ENCODE results near the gene MEDAG. TPM values are rescaled to one million over a fixed set of nuclear protein-coding genes. Genes with fewer than 3 reads are reported as not detected.

Gene MEDAG
- total RNA-seq, 2 experiments from 2014 or later, result not detected

DNA sequence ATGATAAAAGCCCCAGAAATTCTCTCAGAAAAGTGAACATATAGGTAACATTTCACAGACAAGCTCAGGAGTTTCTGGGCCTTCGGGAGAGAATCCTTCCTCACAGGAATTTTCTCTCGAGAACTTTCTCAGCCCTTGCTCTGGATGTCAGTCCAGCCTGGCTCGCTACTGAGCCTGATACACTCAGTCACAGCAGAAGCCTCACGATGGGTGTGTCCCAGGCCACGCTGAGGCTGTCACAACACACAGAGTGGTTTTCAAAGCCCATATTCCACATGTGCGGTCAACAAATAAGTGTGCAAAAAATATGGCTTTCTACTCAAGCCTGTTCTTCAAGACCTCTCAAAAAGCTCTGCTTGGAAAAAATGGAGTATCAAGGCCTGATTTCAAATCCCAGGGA, 31.5 kb upstream of the MEDAG start:
- ATAC-seq (no peak), DNase-seq (no peak)
- H3K4me1 Mint-ChIP-seq (ENCODE audit: low read depth), result no peaks in the 10 kb centered on the region
- H3K27me3 Mint-ChIP-seq (ENCODE audit: low read depth), result peaks cover 20% of the 10 kb centered on the region
- no peak overlapping the region for H3K4me3 Mint-ChIP-seq
- POLR2A ChIA-PET, result no interaction called here
- CTCF ChIA-PET, result interaction anchor here (1.3 kb wide), 1 partner anchor 9 kb away, joined by 4 read pairs; no protein-coding TSS in a partner anchor
- no peaks in the 10 kb centered on the region for H3K9me3 Mint-ChIP-seq (ENCODE audit: insufficient read depth)
- no peaks in the 10 kb centered on the region for H3K36me3 Mint-ChIP-seq (ENCODE audit: low read depth)
- no peak overlapping the region for H3K27ac Mint-ChIP-seq

DNA sequence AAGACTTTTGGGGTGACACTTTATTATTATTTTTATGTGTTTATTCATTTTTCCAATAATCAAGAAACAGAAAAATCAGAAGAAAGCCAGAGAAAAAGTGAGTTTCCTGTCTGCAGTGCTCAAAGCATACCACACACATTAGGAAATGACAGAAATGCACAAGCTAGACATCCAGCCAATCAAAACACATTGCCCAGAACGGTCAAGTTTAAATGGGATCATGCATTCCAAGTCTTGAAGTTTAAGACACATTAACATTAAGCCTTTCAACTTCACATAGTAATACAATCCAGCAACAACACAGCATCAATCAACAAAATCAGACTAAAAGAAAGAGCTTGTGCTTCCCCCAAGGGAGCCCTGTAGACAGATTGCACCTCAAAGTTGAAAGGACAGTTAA, 28.7 kb upstream of the MEDAG start:
- ChIA-PET CTCF (interaction anchor here (0.9 to 1.2 kb wide), 3 partner anchors 10 to 167 kb away, joined by 3 read pairs; no protein-coding TSS in a partner anchor), POLR2A (no interaction called here)
- H3K27me3 Mint-ChIP-seq (ENCODE audit: low read depth), result peaks cover 34% of the 10 kb centered on the region
- H3K4me1 Mint-ChIP-seq (ENCODE audit: low read depth), result no peaks in the 10 kb centered on the region
- DNase-seq (no peak), ATAC-seq (no peak)
- H3K4me3 Mint-ChIP-seq, result no peak overlapping the region
- H3K27ac Mint-ChIP-seq, result no peak overlapping the region
- no peaks in the 10 kb centered on the region for H3K36me3 Mint-ChIP-seq (ENCODE audit: low read depth)
- no peaks in the 10 kb centered on the region for H3K9me3 Mint-ChIP-seq (ENCODE audit: insufficient read depth)

DNA sequence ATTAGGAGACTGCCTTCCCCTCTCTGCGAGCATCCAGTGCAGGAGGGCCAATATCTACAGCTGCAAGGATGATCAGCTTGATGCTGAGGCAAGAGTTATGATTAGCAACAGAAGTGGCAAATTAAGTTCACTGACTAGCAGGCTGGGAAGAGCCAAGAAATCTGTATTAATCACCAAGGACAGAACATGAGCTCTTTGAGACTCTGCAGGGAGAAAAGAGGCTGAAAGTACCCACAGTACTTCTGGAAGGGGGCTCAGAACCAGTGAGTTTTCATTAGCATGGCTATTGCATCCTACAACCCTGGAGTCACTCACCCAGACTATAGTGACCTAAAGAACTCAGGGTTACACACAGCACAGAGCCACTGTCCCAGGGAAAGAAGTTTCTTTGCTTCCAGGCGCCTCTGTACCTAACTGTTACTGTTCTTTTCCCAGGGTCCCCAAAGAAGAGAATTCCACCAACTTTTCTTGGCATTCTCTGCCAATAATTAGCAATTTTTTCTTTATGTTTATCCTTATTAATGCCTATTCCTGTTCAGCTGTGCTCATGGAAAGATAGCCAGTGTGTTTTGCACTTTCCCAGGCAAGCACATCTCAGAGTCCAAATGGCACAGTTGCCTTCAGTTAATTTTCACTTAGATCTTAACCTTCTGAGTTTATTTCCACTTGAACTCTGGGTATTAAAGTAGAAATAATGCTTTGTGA, 25.8 kb upstream of the MEDAG start:
- Mint-ChIP-seq H3K4me1 (ENCODE audit: low read depth) (peaks cover 10% of the 10 kb centered on the region), H3K4me3 (no peak overlapping the region), H3K9me3 (ENCODE audit: insufficient read depth) (no peaks in the 10 kb centered on the region), H3K27me3 (ENCODE audit: low read depth) (peaks cover 32% of the 10 kb centered on the region), H3K27ac (no peak overlapping the region), H3K36me3 (ENCODE audit: low read depth) (no peaks in the 10 kb centered on the region)
- ChIA-PET CTCF (interaction anchor here (1.1 to 1.7 kb wide), 2 partner anchors 11 to 15 kb away, joined by 3 to 4 read pairs; no protein-coding TSS in a partner anchor), POLR2A (no interaction called here)
- DNase-seq, result no peak
- no peak for ATAC-seq

- ChIA-PET POLR2A (no interaction called here), CTCF (no interaction called here)
- H3K27ac Mint-ChIP-seq, result no peak overlapping the region
- DNase-seq (no peak), ATAC-seq (no peak)
- peaks cover 10% of the 10 kb centered on the region for H3K4me1 Mint-ChIP-seq (ENCODE audit: low read depth)
- peaks cover 27% of the 10 kb centered on the region for H3K27me3 Mint-ChIP-seq (ENCODE audit: low read depth)
- no peaks in the 10 kb centered on the region for H3K9me3 Mint-ChIP-seq (ENCODE audit: insufficient read depth)
- H3K36me3 Mint-ChIP-seq (ENCODE audit: low read depth), result no peaks in the 10 kb centered on the region
- H3K4me3 Mint-ChIP-seq, result no peak overlapping the region
Measured at GRCh38 chr13:30880856-30881155, 25.3 kb upstream of the MEDAG start.

- Mint-ChIP-seq H3K4me3 (no peak overlapping the region), H3K9me3 (ENCODE audit: insufficient read depth) (no peaks in the 10 kb centered on the region), H3K36me3 (ENCODE audit: low read depth) (no peaks in the 10 kb centered on the region), H3K27ac (no peak overlapping the region), H3K27me3 (ENCODE audit: low read depth) (peaks cover 25% of the 10 kb centered on the region), H3K4me1 (ENCODE audit: low read depth) (peaks cover 10% of the 10 kb centered on the region)
- ATAC-seq, result no peak
- no peak for DNase-seq
- POLR2A ChIA-PET, result interaction anchor here (0.6 kb wide), 1 partner anchor 8 kb away, joined by 3 read pairs; no protein-coding TSS in a partner anchor
- CTCF ChIA-PET, result no interaction called here
Measured at GRCh38 chr13:30881191-30881651, 24.9 kb upstream of the MEDAG start.

GRCh38 chr13:30882026-30882850, 23.8 kb upstream of the MEDAG start:
- DNase-seq (no peak), ATAC-seq (no peak)
- ChIA-PET CTCF (no interaction called here), POLR2A (no interaction called here)
- Mint-ChIP-seq H3K27ac (no peak overlapping the region), H3K4me1 (ENCODE audit: low read depth) (peaks cover 10% of the 10 kb centered on the region), H3K4me3 (no peak overlapping the region), H3K9me3 (ENCODE audit: insufficient read depth) (no peaks in the 10 kb centered on the region), H3K27me3 (ENCODE audit: low read depth) (peaks cover 24% of the 10 kb centered on the region), H3K36me3 (ENCODE audit: low read depth) (no peaks in the 10 kb centered on the region)

GRCh38 chr13:30882996-30883766, 22.9 kb upstream of the MEDAG start:
- H3K9me3 Mint-ChIP-seq (ENCODE audit: insufficient read depth), result no peaks in the 10 kb centered on the region
- H3K27me3 Mint-ChIP-seq (ENCODE audit: low read depth), result peaks cover 21% of the 10 kb centered on the region
- ChIA-PET CTCF (no interaction called here), POLR2A (no interaction called here)
- no peak overlapping the region for H3K27ac Mint-ChIP-seq
- ATAC-seq, result no peak
- DNase-seq, result no peak
- H3K36me3 Mint-ChIP-seq (ENCODE audit: low read depth), result no peaks in the 10 kb centered on the region
- H3K4me1 Mint-ChIP-seq (ENCODE audit: low read depth), result peaks cover 10% of the 10 kb centered on the region
- H3K4me3 Mint-ChIP-seq, result no peak overlapping the region

- H3K9me3 Mint-ChIP-seq (ENCODE audit: insufficient read depth), result no peaks in the 10 kb centered on the region
- peaks cover 16% of the 10 kb centered on the region for H3K27me3 Mint-ChIP-seq (ENCODE audit: low read depth)
- H3K4me3 Mint-ChIP-seq, result no peak overlapping the region
- H3K36me3 Mint-ChIP-seq (ENCODE audit: low read depth), result no peaks in the 10 kb centered on the region
- H3K4me1 Mint-ChIP-seq (ENCODE audit: low read depth), result peaks cover 10% of the 10 kb centered on the region
- no peak for ATAC-seq
- POLR2A ChIA-PET, result interaction anchor here (0.6 kb wide), 1 partner anchor 209 kb away, joined by 4 read pairs; no protein-coding TSS in a partner anchor
- DNase-seq, result no peak
- CTCF ChIA-PET, result no interaction called here
- H3K27ac Mint-ChIP-seq, result no peak overlapping the region
Measured at GRCh38 chr13:30884543-30884942, 21.5 kb upstream of the MEDAG start.

GRCh38 chr13:30889196-30889690, 16.8 kb upstream of the MEDAG start:
- no peak overlapping the region for H3K4me3 Mint-ChIP-seq
- DNase-seq (no peak), ATAC-seq (no peak)
- POLR2A ChIA-PET, result interaction anchor here (0.6 kb wide), 1 partner anchor 8 kb away, joined by 3 read pairs; no protein-coding TSS in a partner anchor
- no peak overlapping the region for H3K27ac Mint-ChIP-seq
- CTCF ChIA-PET, result no interaction called here
- no peaks in the 10 kb centered on the region for H3K36me3 Mint-ChIP-seq (ENCODE audit: low read depth)
- H3K4me1 Mint-ChIP-seq (ENCODE audit: low read depth), result peaks cover 10% of the 10 kb centered on the region
- no peaks in the 10 kb centered on the region for H3K9me3 Mint-ChIP-seq (ENCODE audit: insufficient read depth)
- H3K27me3 Mint-ChIP-seq (ENCODE audit: low read depth), result peaks cover 9% of the 10 kb centered on the region

DNA sequence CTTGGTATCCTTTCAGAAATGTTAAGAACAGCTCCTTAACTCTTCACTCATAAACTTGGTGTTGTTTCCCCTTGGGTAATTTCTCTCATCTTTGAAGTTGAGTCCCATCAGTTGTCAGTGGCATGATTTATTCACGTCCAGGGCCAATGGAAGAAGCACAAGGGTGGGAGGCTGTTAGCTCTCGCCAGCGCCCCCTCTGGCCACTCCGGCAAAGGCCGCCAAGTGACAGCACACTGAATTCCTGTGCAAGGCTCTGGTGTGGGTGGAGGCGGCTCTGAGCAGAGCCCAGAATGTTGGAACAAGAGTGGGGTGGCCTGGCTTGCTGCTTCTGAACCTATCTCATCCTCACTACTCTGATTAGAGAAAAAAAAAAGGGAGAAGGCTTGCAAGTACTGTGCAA, 13.1 kb upstream of the MEDAG start:
- ATAC-seq (no peak), DNase-seq (no peak)
- H3K36me3 Mint-ChIP-seq (ENCODE audit: low read depth), result no peaks in the 10 kb centered on the region
- no peak overlapping the region for H3K27ac Mint-ChIP-seq
- H3K9me3 Mint-ChIP-seq (ENCODE audit: insufficient read depth), result no peaks in the 10 kb centered on the region
- H3K4me1 Mint-ChIP-seq (ENCODE audit: low read depth), result no peaks in the 10 kb centered on the region
- peaks cover 9% of the 10 kb centered on the region for H3K27me3 Mint-ChIP-seq (ENCODE audit: low read depth)
- ChIA-PET CTCF (interaction anchor here (1.0 to 1.5 kb wide), 5 partner anchors 9 to 164 kb away, joined by 3 to 6 read pairs (median 4); no protein-coding TSS in a partner anchor), POLR2A (no interaction called here)
- no peak overlapping the region for H3K4me3 Mint-ChIP-seq

DNA sequence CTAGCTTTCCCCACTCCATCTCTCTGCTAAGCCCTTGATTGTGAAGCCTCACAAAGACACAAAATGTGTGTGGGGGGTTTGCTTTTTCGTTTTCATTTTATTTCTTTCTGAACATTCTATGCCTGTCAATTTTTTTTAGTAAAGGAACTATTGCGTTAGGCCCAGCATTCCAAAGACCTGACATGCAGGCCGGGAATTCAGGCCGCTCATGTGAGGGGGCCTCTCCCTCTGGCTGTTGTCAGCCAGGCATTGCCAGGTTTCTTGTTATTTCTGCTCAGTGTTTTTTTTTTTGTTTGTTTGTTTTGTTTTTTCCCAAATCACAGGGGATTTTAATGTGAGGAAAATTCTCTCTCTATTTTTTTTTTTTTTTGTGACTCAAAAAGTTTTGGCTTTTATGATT, 10.3 kb upstream of the MEDAG start:
- H3K4me3 Mint-ChIP-seq, result no peak overlapping the region
- ChIA-PET CTCF (interaction anchor here (0.9 kb wide), 1 partner anchor 17 kb away, joined by 3 read pairs; no protein-coding TSS in a partner anchor), POLR2A (no interaction called here)
- H3K27me3 Mint-ChIP-seq (ENCODE audit: low read depth), result peaks cover 19% of the 10 kb centered on the region
- DNase-seq, result no peak
- H3K9me3 Mint-ChIP-seq (ENCODE audit: insufficient read depth), result no peaks in the 10 kb centered on the region
- no peak for ATAC-seq
- H3K36me3 Mint-ChIP-seq (ENCODE audit: low read depth), result no peaks in the 10 kb centered on the region
- no peak overlapping the region for H3K27ac Mint-ChIP-seq
- peaks cover 5% of the 10 kb centered on the region for H3K4me1 Mint-ChIP-seq (ENCODE audit: low read depth)
